ENCODE results near the gene TMEM234. TPM values are rescaled to one million over a fixed set of nuclear protein-coding genes. Genes with fewer than 3 reads are reported as not detected.

TMEM234 gene
- total RNA-seq, 2 donors from 2014 or later: 20.3 to 27.0 TPM

GRCh38 chr1:32221581-32221979 lies 573 bp downstream of the TMEM234 start:
- TF ChIP-seq, protein P1, sequence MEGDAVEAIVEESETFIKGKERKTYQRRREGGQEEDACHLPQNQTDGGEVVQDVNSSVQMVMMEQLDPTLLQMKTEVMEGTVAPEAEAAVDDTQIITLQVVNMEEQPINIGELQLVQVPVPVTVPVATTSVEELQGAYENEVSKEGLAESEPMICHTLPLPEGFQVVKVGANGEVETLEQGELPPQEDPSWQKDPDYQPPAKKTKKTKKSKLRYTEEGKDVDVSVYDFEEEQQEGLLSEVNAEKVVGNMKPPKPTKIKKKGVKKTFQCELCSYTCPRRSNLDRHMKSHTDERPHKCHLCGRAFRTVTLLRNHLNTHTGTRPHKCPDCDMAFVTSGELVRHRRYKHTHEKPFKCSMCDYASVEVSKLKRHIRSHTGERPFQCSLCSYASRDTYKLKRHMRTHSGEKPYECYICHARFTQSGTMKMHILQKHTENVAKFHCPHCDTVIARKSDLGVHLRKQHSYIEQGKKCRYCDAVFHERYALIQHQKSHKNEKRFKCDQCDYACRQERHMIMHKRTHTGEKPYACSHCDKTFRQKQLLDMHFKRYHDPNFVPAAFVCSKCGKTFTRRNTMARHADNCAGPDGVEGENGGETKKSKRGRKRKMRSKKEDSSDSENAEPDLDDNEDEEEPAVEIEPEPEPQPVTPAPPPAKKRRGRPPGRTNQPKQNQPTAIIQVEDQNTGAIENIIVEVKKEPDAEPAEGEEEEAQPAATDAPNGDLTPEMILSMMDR (IDR thresholded peaks at IDR 0.05): no peak
- H3K4me3 ChIP-seq: peak overlapping the region; percentile 65
- no peaks in the 10 kb centered on the region for H3K27me3 ChIP-seq
- no peak for DNase-seq
- H3K27ac ChIP-seq: peak overlapping the region; percentile 68
- peak overlapping the region; percentile 68 to 98 for H3K9ac ChIP-seq (ENCODE audit: low read depth in 2 of 2, low read length in 2 of 2)
- no peaks in the 10 kb centered on the region for H3K36me3 ChIP-seq
- no peaks in the 10 kb centered on the region for H3K9me3 ChIP-seq
- peaks cover 12% of the 10 kb centered on the region for H3K4me1 ChIP-seq
- intact Hi-C loops (cut with DNase I): no loop called here

- Histone ChIP-seq H3K27ac (no peak overlapping the region), H3K4me1 (peaks cover 12% of the 10 kb centered on the region), H3K9ac (ENCODE audit: low read depth in 2 of 2, low read length in 2 of 2) (peak overlapping the region; percentile 53 to 98), H3K36me3 (no peaks in the 10 kb centered on the region), H3K4me3 (peak overlapping the region; percentile 65), H3K9me3 (no peaks in the 10 kb centered on the region), H3K27me3 (no peaks in the 10 kb centered on the region)
- intact Hi-C loops (cut with DNase I): no loop called here
- DNase-seq: no peak
- TF ChIP-seq, protein P1 (IDR thresholded peaks at IDR 0.05): no peak
Observed at GRCh38 chr1:32220746-32221580, 1.2 kb downstream of the TMEM234 start.

GRCh38 chr1:32219022-32219421 lies 3.1 kb downstream of the TMEM234 start:
- H3K4me1 ChIP-seq: peaks cover 21% of the 10 kb centered on the region
- TF ChIP-seq, protein P1 (IDR thresholded peaks at IDR 0.05): no peak
- H3K9ac ChIP-seq (ENCODE audit: low read depth in 2 of 2, low read length in 2 of 2): no peak overlapping the region

GRCh38 chr1:32216566-32216965 lies 5.6 kb downstream of the TMEM234 start:
- Histone ChIP-seq H3K36me3 (no peaks in the 10 kb centered on the region), H3K4me1 (peaks cover 17% of the 10 kb centered on the region), H3K27ac (peak overlapping the region; percentile 74), H3K4me3 (no peak overlapping the region), H3K9me3 (no peaks in the 10 kb centered on the region), H3K9ac (ENCODE audit: low read depth in 2 of 2, low read length in 2 of 2) (peak overlapping the region in 1 of 2 donors; percentile 67), H3K27me3 (no peaks in the 10 kb centered on the region)
- intact Hi-C loops (cut with DNase I): no loop called here
- TF ChIP-seq, protein P1 (IDR thresholded peaks at IDR 0.05): no peak
- DNase-seq: no peak

More at GRCh38 chr1:32219022-32219421, 3.1 kb downstream of the TMEM234 start:
- Histone ChIP-seq H3K4me3 (no peak overlapping the region), H3K27ac (no peak overlapping the region), H3K27me3 (no peaks in the 10 kb centered on the region), H3K9me3 (no peaks in the 10 kb centered on the region), H3K36me3 (no peaks in the 10 kb centered on the region)
- intact Hi-C loops (cut with DNase I): no loop called here
- no peak for DNase-seq

- peak; percentile 83 for DNase-seq
- H3K9ac ChIP-seq (ENCODE audit: low read depth in 2 of 2, low read length in 2 of 2): peak overlapping the region; percentile 49 to 67
- H3K27me3 ChIP-seq: no peaks in the 10 kb centered on the region
- TF ChIP-seq, protein P1 (IDR thresholded peaks at IDR 0.05): peak; percentile 72
- peaks cover 12% of the 10 kb centered on the region for H3K4me1 ChIP-seq
- no peaks in the 10 kb centered on the region for H3K36me3 ChIP-seq
- no peak overlapping the region for H3K4me3 ChIP-seq
- no peaks in the 10 kb centered on the region for H3K9me3 ChIP-seq
- intact Hi-C loops (cut with DNase I): no loop called here
- H3K27ac ChIP-seq: peak overlapping the region; percentile 74
Observed at GRCh38 chr1:32215629-32216480, 6.3 kb downstream of the TMEM234 start.
